ENCODE results near the gene ITPKC. TPM values are rescaled to one million over a fixed set of nuclear protein-coding genes. Genes with fewer than 3 reads are reported as not detected.

Gene ITPKC
- total and polyA plus RNA-seq, 2 experiments from 2014 or later = 5.3 to 12.6 TPM

DNA sequence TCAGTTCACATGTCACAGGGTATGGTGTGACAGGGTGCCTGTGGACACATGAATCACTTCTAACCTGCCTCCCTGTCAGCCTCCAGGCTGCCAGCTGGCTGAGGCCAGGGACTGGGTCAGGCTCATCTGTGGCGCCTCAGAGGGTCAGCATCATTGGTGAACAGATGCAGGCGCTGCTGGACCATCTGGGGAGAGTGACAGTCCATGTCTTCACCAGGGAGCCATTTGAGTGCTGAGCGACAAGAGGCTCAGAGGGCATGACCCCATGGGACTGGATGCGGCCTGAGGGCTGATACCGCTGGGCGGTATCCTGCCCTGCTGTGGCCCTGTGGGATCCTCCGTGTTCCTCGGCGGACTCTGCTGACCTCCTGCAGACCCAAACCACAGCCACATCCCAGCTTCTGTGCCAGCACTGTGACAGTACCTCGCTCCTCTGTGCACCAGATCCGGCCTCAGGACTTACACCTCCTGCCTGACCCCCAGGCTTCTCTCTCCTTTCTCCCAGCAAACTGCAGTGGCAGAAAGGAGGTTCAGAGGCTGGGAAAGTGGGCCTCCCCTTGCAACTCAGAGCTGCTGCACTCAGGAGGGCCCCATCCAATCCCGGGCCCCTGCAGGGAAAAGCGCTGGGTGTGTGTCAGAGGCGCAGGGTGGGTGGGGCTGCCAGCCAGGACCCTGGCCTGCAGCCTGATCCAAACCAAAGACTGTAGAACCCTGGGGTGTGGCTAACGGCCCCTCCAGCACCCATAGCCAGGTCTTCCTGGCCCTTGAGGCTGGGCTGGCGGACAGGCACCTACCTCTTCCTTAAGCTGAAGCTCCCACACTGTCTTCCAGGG lies 23.2 kb downstream of the ITPKC start:
- no peak overlapping the region for H3K27ac ChIP-seq (ENCODE audit: low read depth)
- Mint-ChIP-seq H3K27me3 (ENCODE audit: insufficient read depth, low read depth, poor library complexity) (peaks cover 15% of the 10 kb centered on the region), H3K27ac (peak overlapping the region; percentile 44; the same call in 1 of the 2 replicates), H3K36me3 (ENCODE audit: low read depth) (peaks cover 33% of the 10 kb centered on the region), H3K4me3 (no peak overlapping the region), H3K4me1 (peaks cover 11% of the 10 kb centered on the region), H3K9me3 (0 out of 3 replicates have a peak, but pooled peaks cover 3% of the 10 kb centered on the region)
- DNase-seq (ENCODE audit: low spot score) = no peak
- H3F3A ChIP-seq (replicated peaks; ENCODE audit: low read depth) = no peaks in the 10 kb centered on the region
- no peak for ATAC-seq
- H2AFZ ChIP-seq = no peak overlapping the region
- H3K36me3 ChIP-seq (ENCODE audit: insufficient read depth) = no peaks in the 10 kb centered on the region
- no peak for TF ChIP-seq STAT1 (IDR thresholded peaks at IDR 0.05; ENCODE audit: unreplicated experiment)
- TF ChIP-seq ZNF331 (CRISPR knock-in tag; IDR thresholded peaks at IDR 0.05; ENCODE audit: low read depth) = no peak
- TF ChIP-seq EZH2phosphoT487 (IDR thresholded peaks at IDR 0.05; ENCODE audit: unreplicated experiment) = no peak
- TF ChIP-seq CREB1 (CRISPR knock-in tag; IDR thresholded peaks at IDR 0.05; ENCODE audit: low read depth) = no peak
- TF ChIP-seq, protein P1, sequence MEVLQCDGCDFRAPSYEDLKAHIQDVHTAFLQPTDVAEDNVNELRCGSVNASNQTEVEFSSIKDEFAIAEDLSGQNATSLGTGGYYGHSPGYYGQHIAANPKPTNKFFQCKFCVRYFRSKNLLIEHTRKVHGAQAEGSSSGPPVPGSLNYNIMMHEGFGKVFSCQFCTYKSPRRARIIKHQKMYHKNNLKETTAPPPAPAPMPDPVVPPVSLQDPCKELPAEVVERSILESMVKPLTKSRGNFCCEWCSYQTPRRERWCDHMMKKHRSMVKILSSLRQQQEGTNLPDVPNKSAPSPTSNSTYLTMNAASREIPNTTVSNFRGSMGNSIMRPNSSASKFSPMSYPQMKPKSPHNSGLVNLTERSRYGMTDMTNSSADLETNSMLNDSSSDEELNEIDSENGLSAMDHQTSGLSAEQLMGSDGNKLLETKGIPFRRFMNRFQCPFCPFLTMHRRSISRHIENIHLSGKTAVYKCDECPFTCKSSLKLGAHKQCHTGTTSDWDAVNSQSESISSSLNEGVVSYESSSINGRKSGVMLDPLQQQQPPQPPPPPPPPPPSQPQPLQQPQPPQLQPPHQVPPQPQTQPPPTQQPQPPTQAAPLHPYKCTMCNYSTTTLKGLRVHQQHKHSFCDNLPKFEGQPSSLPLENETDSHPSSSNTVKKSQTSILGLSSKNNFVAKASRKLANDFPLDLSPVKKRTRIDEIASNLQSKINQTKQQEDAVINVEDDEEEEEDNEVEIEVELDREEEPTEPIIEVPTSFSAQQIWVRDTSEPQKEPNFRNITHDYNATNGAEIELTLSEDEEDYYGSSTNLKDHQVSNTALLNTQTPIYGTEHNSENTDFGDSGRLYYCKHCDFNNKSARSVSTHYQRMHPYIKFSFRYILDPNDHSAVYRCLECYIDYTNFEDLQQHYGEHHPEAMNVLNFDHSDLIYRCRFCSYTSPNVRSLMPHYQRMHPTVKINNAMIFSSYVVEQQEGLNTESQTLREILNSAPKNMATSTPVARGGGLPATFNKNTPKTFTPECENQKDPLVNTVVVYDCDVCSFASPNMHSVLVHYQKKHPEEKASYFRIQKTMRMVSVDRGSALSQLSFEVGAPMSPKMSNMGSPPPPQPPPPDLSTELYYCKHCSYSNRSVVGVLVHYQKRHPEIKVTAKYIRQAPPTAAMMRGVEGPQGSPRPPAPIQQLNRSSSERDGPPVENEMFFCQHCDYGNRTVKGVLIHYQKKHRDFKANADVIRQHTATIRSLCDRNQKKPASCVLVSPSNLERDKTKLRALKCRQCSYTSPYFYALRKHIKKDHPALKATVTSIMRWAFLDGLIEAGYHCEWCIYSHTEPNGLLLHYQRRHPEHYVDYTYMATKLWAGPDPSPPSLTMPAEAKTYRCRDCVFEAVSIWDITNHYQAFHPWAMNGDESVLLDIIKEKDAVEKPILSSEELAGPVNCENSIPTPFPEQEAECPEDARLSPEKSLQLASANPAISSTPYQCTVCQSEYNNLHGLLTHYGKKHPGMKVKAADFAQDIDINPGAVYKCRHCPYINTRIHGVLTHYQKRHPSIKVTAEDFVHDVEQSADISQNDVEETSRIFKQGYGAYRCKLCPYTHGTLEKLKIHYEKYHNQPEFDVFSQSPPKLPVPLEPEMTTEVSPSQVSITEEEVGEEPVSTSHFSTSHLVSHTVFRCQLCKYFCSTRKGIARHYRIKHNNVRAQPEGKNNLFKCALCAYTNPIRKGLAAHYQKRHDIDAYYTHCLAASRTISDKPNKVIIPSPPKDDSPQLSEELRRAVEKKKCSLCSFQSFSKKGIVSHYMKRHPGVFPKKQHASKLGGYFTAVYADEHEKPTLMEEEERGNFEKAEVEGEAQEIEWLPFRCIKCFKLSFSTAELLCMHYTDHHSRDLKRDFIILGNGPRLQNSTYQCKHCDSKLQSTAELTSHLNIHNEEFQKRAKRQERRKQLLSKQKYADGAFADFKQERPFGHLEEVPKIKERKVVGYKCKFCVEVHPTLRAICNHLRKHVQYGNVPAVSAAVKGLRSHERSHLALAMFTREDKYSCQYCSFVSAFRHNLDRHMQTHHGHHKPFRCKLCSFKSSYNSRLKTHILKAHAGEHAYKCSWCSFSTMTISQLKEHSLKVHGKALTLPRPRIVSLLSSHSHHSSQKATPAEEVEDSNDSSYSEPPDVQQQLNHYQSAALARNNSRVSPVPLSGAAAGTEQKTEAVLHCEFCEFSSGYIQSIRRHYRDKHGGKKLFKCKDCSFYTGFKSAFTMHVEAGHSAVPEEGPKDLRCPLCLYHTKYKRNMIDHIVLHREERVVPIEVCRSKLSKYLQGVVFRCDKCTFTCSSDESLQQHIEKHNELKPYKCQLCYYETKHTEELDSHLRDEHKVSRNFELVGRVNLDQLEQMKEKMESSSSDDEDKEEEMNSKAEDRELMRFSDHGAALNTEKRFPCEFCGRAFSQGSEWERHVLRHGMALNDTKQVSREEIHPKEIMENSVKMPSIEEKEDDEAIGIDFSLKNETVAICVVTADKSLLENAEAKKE (CRISPR knock-in tag; IDR thresholded peaks at IDR 0.05) = no peak
- TF ChIP-seq, protein P2, sequence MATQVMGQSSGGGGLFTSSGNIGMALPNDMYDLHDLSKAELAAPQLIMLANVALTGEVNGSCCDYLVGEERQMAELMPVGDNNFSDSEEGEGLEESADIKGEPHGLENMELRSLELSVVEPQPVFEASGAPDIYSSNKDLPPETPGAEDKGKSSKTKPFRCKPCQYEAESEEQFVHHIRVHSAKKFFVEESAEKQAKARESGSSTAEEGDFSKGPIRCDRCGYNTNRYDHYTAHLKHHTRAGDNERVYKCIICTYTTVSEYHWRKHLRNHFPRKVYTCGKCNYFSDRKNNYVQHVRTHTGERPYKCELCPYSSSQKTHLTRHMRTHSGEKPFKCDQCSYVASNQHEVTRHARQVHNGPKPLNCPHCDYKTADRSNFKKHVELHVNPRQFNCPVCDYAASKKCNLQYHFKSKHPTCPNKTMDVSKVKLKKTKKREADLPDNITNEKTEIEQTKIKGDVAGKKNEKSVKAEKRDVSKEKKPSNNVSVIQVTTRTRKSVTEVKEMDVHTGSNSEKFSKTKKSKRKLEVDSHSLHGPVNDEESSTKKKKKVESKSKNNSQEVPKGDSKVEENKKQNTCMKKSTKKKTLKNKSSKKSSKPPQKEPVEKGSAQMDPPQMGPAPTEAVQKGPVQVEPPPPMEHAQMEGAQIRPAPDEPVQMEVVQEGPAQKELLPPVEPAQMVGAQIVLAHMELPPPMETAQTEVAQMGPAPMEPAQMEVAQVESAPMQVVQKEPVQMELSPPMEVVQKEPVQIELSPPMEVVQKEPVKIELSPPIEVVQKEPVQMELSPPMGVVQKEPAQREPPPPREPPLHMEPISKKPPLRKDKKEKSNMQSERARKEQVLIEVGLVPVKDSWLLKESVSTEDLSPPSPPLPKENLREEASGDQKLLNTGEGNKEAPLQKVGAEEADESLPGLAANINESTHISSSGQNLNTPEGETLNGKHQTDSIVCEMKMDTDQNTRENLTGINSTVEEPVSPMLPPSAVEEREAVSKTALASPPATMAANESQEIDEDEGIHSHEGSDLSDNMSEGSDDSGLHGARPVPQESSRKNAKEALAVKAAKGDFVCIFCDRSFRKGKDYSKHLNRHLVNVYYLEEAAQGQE (IDR thresholded peaks at IDR 0.05; ENCODE audit: unreplicated experiment) = no peak
- TF ChIP-seq, protein P3, sequence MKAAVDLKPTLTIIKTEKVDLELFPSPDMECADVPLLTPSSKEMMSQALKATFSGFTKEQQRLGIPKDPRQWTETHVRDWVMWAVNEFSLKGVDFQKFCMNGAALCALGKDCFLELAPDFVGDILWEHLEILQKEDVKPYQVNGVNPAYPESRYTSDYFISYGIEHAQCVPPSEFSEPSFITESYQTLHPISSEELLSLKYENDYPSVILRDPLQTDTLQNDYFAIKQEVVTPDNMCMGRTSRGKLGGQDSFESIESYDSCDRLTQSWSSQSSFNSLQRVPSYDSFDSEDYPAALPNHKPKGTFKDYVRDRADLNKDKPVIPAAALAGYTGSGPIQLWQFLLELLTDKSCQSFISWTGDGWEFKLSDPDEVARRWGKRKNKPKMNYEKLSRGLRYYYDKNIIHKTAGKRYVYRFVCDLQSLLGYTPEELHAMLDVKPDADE (IDR thresholded peaks at IDR 0.05) = no peak
- TF ChIP-seq, protein P4, sequence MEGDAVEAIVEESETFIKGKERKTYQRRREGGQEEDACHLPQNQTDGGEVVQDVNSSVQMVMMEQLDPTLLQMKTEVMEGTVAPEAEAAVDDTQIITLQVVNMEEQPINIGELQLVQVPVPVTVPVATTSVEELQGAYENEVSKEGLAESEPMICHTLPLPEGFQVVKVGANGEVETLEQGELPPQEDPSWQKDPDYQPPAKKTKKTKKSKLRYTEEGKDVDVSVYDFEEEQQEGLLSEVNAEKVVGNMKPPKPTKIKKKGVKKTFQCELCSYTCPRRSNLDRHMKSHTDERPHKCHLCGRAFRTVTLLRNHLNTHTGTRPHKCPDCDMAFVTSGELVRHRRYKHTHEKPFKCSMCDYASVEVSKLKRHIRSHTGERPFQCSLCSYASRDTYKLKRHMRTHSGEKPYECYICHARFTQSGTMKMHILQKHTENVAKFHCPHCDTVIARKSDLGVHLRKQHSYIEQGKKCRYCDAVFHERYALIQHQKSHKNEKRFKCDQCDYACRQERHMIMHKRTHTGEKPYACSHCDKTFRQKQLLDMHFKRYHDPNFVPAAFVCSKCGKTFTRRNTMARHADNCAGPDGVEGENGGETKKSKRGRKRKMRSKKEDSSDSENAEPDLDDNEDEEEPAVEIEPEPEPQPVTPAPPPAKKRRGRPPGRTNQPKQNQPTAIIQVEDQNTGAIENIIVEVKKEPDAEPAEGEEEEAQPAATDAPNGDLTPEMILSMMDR (conservative IDR thresholded peaks at IDR 0.05; ENCODE audit: low read depth in 2 of 2) = no peak
- no peak for TF ChIP-seq JUNB (IDR thresholded peaks at IDR 0.05; ENCODE audit: unreplicated experiment)
- TF ChIP-seq POLR2AphosphoS5 (IDR thresholded peaks at IDR 0.05; ENCODE audit: low read depth) = no peak
- no peak for TF ChIP-seq ZNF114 (CRISPR knock-in tag; IDR thresholded peaks at IDR 0.05)
- TF ChIP-seq NANOG (IDR thresholded peaks at IDR 0.05; ENCODE audit: borderline replicate concordance) = no peak
- no peak for TF ChIP-seq EZH2 (IDR thresholded peaks at IDR 0.05; ENCODE audit: low read depth, unreplicated experiment)
- H3K4me1 ChIP-seq (ENCODE audit: insufficient read depth) = peaks cover 4% of the 10 kb centered on the region; the same call in 1 of the 2 replicates
- no peaks in the 10 kb centered on the region for H3K27me3 ChIP-seq (ENCODE audit: insufficient read depth)
- no peaks in the 10 kb centered on the region for H4K20me1 ChIP-seq (replicated peaks; ENCODE audit: insufficient read depth)
- no peak overlapping the region for H3K4me2 ChIP-seq
- H3K79me2 ChIP-seq (replicated peaks; ENCODE audit: insufficient read depth) = no peaks in the 10 kb centered on the region
- no peak overlapping the region for H3K4me3 ChIP-seq
- no peaks in the 10 kb centered on the region for H3K9me2 ChIP-seq (ENCODE audit: insufficient read depth)

All from GM23338 (cell line).